Colonic mucosa (tissue), 4 donors: ENCODE measurements around the gene KPTN. TPM values are rescaled to one million over a fixed set of nuclear protein-coding genes. Genes with fewer than 3 reads are reported as not detected.

Source experiments
- DNase-seq: peaks from one replicate; pipeline ENCODE4 v3.0.0-alpha.2; 2020
- H3K27ac ChIP-seq: fragments of 200-600 bp; one replicate; pipeline ENCODE4 v1.8.0; 2021
- H3K27me3 ChIP-seq: fragments of 200-600 bp; one replicate; pipeline ENCODE4 v1.8.0; 2021
- H3K36me3 ChIP-seq: fragments of 200-600 bp; one replicate; pipeline ENCODE4 v1.8.0; 2021
- H3K4me1 ChIP-seq: fragments of 200-600 bp; one replicate; pipeline ENCODE4 v1.8.0; 2021; ENCODE audit warnings: mild to moderate bottlenecking
- H3K4me3 ChIP-seq: fragments of 200-600 bp; one replicate; pipeline ENCODE4 v1.8.0; 2021
- H3K9ac ChIP-seq, 2 donors: one replicate each; pipeline ENCODE4 v1.7.0; 2013; ENCODE audit warnings: control low read depth in 2 of 2, low read depth in 2 of 2, low read length in 2 of 2
- H3K9me3 ChIP-seq: fragments of 200-600 bp; one replicate; pipeline ENCODE4 v1.8.0; 2021
- CTCF ChIP-seq: fragments of 200-600 bp; IDR thresholded peaks from one replicate; pipeline ENCODE4 v1.8.0; 2022; ENCODE audit warnings: antibody characterized with exemption, mild to moderate bottlenecking
- intact Hi-C: fragments of 100-400 bp; cut with DNase I; formaldehyde crosslinking; loops from one replicate; pipeline ENCODE4 v1.14.1; 2022
- total RNA-seq, 2 donors: library from RNA; stranded (reverse); fragmentation: NEBNext Ultra II Directional in 1 of 2; extraction: Animal tissue kit (Norgen Biotek cat#: 25700) in 1 of 2; gene quantifications; one replicate each; pipeline ENCODE4 v1.2.1, GENCODE V29; 2021
- donor health status: healthy.
- donor health status: DM: no; HTN: no; CAD: no.
- donor health status: DM: no; HTN: no; CAD: no.

The KPTN gene
- total RNA-seq, 2 donors from 2014 or later: 8.6 to 13.3 TPM

- H3K9me3 ChIP-seq: no peaks in the 10 kb centered on the region
- H3K36me3 ChIP-seq: no peaks in the 10 kb centered on the region
- DNase-seq: no peak
- H3K4me3 ChIP-seq: no peak overlapping the region
- peaks cover 3% of the 10 kb centered on the region for H3K4me1 ChIP-seq
- no peak for TF ChIP-seq CTCF
- no peak overlapping the region for H3K27ac ChIP-seq
- no peak overlapping the region for H3K9ac ChIP-seq
- H3K27me3 ChIP-seq: peaks cover 46% of the 10 kb centered on the region
- intact Hi-C loops: no loop called here
Measured at GRCh38 chr19:47448360-47448727, 35.7 kb downstream of the KPTN start.

- intact Hi-C loops: no loop called here
- Histone ChIP-seq H3K4me1 (peaks cover 3% of the 10 kb centered on the region), H3K36me3 (no peaks in the 10 kb centered on the region), H3K27me3 (peaks cover 48% of the 10 kb centered on the region), H3K9me3 (no peaks in the 10 kb centered on the region), H3K9ac (no peak overlapping the region), H3K27ac (no peak overlapping the region), H3K4me3 (no peak overlapping the region)
- peak; percentile 71 for DNase-seq
- no peak for TF ChIP-seq CTCF
Measured at GRCh38 chr19:47447470-47448359, 36.3 kb downstream of the KPTN start.

GRCh38 chr19:47446534-47447469, 37.2 kb downstream of the KPTN start:
- Histone ChIP-seq H3K36me3 (no peaks in the 10 kb centered on the region), H3K9me3 (no peaks in the 10 kb centered on the region), H3K4me3 (no peak overlapping the region), H3K4me1 (peaks cover 3% of the 10 kb centered on the region), H3K27ac (no peak overlapping the region), H3K27me3 (peaks cover 48% of the 10 kb centered on the region), H3K9ac (no peak overlapping the region)
- no peak for TF ChIP-seq CTCF
- DNase-seq: peak; percentile 66
- intact Hi-C loops: no loop called here

- Histone ChIP-seq H3K9ac (no peak overlapping the region), H3K36me3 (no peaks in the 10 kb centered on the region), H3K4me1 (peaks cover 3% of the 10 kb centered on the region), H3K27me3 (peaks cover 48% of the 10 kb centered on the region), H3K9me3 (no peaks in the 10 kb centered on the region), H3K27ac (no peak overlapping the region), H3K4me3 (no peak overlapping the region)
- intact Hi-C loops: no loop called here
- peak; percentile 27 for DNase-seq
- no peak for TF ChIP-seq CTCF
Measured at GRCh38 chr19:47445937-47446402, 38.0 kb downstream of the KPTN start.

- no peak for TF ChIP-seq CTCF
- Histone ChIP-seq H3K4me3 (no peak overlapping the region), H3K36me3 (no peaks in the 10 kb centered on the region), H3K4me1 (peaks cover 3% of the 10 kb centered on the region), H3K27ac (no peak overlapping the region), H3K9me3 (no peaks in the 10 kb centered on the region), H3K9ac (no peak overlapping the region), H3K27me3 (peaks cover 48% of the 10 kb centered on the region)
- DNase-seq: no peak
- intact Hi-C loops: no loop called here
Measured at GRCh38 chr19:47445527-47445926, 38.5 kb downstream of the KPTN start.
